Right lobe of liver (tissue), 6 donors: ENCODE data around the gene ADGRA1. TPM values are rescaled to one million over a fixed set of nuclear protein-coding genes. Genes with fewer than 3 reads are reported as not detected.

Experiments used
- ATAC-seq, 4 donors: fragments of 200-7000 bp; cut with Tn5 transposase; one replicate each; pipeline ENCODE4 v1.9.1; 2020; ENCODE audit warnings: mild to moderate bottlenecking in 4 of 4, moderate library complexity in 4 of 4
- DNase-seq, 3 donors: peaks; one replicate each; pipeline ENCODE4 v3.0.0-alpha.2; 2020
- H3K27ac ChIP-seq, 3 donors: fragments of 200-600 bp; one replicate each; pipeline ENCODE4 v1.8.0; 2022
- H3K27me3 ChIP-seq, 2 donors: fragments of 200-600 bp; one replicate each; pipeline ENCODE4 v1.8.0; 2022
- H3K36me3 ChIP-seq, 4 donors: fragments of 200-600 bp; sonication (generic) in 1 of 4; one replicate each; pipeline versions ENCODE4 v1.5.1 to v1.8.0; 2017 to 2022; ENCODE audit warnings: control low read depth in 1 of 4
- H3K4me1 ChIP-seq, 4 donors: fragments of 200-600 bp; sonication (generic) in 1 of 4; one replicate each; pipeline versions ENCODE4 v1.5.1 to v1.8.0; 2017 to 2022; ENCODE audit warnings: control low read depth in 1 of 4
- H3K4me3 ChIP-seq, 3 donors: fragments of 200-600 bp; one replicate each; pipeline ENCODE4 v1.8.0; 2022
- H3K9me3 ChIP-seq, 4 donors: fragments of 200-600 bp; sonication (generic) in 1 of 4; one replicate each; pipeline versions ENCODE4 v1.5.1 to v1.8.0; 2017 to 2022; ENCODE audit warnings: control low read depth in 1 of 4
- CTCF ChIP-seq, 4 donors: fragments of 200-600 bp in 3 of 4; fragments of 450-650 bp in 1 of 4; IDR thresholded peaks; one replicate each; pipeline versions ENCODE4 v1.5.1 to v1.8.0; 2016 to 2022; ENCODE audit warnings: antibody characterized with exemption in 4 of 4, mild to moderate bottlenecking in 2 of 4
- POLR2A ChIP-seq: fragments of 450-650 bp; IDR thresholded peaks from one replicate; pipeline ENCODE4 v1.6.1; 2017; ENCODE audit warnings: antibody characterized with exemption, mild to moderate bottlenecking
- WGBS: methylation state at CpG from one replicate; pipeline ENCODE4 v1.1.6; 2018; ENCODE audit warnings: low coverage, low lambda C conversion rate; ENCODE audit not compliant: insufficient coverage; ENCODE audit errors: missing lambda C conversion rate; 5-methylcytosine and 5-hydroxymethylcytosine counted together
- intact Hi-C, 2 donors: fragments of 100-400 bp; cut with DNase I; formaldehyde crosslinking; loops; one replicate each; pipeline versions ENCODE4 v1.11.2 to v1.14.1; 2022
- total RNA-seq, 6 experiments: library from RNA; depleted of rRNA in 2 of 6; stranded (reverse); fragments of >200 nt in 2 of 6; fragmentation: NEBNext Ultra II Directional in 3 of 6; extraction: Animal tissue kit (Norgen Biotek cat#: 25700) in 3 of 6; gene quantifications; one replicate each; pipeline versions ENCODE4 v1.1.0 to v1.2.4, GENCODE V29; 2016 to 2023
- donor health status: DM: no; HTN: yes; CAD: no.
- donor health status: DM: no; HTN: no; CAD: no.
- donor health status: DM: no; HTN: no; CAD: no.
- donor health status: DM: no; HTN: yes; CAD: no.
- donor health status: DM: no; HTN: yes; CAD: no.

Gene ADGRA1
- total RNA-seq, 6 experiments from 2014 or later: 0.10 to 0.46 (median 0.16) TPM; not detected in 1

GRCh38 chr10:133060022-133060421 is 27.7 kb upstream of the ADGRA1 start:
- 45% methylated on average over 4 of the region's 18 CpGs for WGBS
- intact Hi-C loops: no loop called here
- Histone ChIP-seq H3K36me3 (no peaks in the 10 kb centered on the region), H3K4me1 (no peaks in the 10 kb centered on the region), H3K9me3 (no peaks in the 10 kb centered on the region), H3K27me3 (no peaks in the 10 kb centered on the region), H3K4me3 (no peak overlapping the region), H3K27ac (no peak overlapping the region)
- TF ChIP-seq CTCF (IDR thresholded peaks at IDR 0.05) (no peak), POLR2A (no peak)
- ATAC-seq: no peak
- no peak for DNase-seq

GRCh38 chr10:133060466-133060865 is 27.3 kb upstream of the ADGRA1 start:
- no peak for DNase-seq
- no peak overlapping the region for H3K4me3 ChIP-seq
- peak in 1 of 4 donors; percentile 19 for ATAC-seq
- no peak for TF ChIP-seq CTCF (IDR thresholded peaks at IDR 0.05)
- TF ChIP-seq POLR2A: no peak
- no peaks in the 10 kb centered on the region for H3K9me3 ChIP-seq
- no peak overlapping the region for H3K27ac ChIP-seq
- H3K4me1 ChIP-seq: no peaks in the 10 kb centered on the region
- intact Hi-C loops: no loop called here
- no peaks in the 10 kb centered on the region for H3K27me3 ChIP-seq
- WGBS: no CpG with 5 or more reads among the region's 17 CpGs
- no peaks in the 10 kb centered on the region for H3K36me3 ChIP-seq

- Histone ChIP-seq H3K27me3 (no peaks in the 10 kb centered on the region), H3K4me3 (no peak overlapping the region), H3K9me3 (no peaks in the 10 kb centered on the region), H3K4me1 (no peaks in the 10 kb centered on the region), H3K27ac (no peak overlapping the region), H3K36me3 (no peaks in the 10 kb centered on the region)
- TF ChIP-seq CTCF (IDR thresholded peaks at IDR 0.05) (no peak), POLR2A (no peak)
- intact Hi-C loops: no loop called here
- DNase-seq (no peak), ATAC-seq (peak in 1 of 4 donors; percentile 6)
- 87% methylated on average over 9 of the region's 12 CpGs for WGBS
These were observed 26.8 kb upstream of the ADGRA1 start for GRCh38 chr10:133060881-133061280.

GRCh38 chr10:133061296-133062038 is 26.3 kb upstream of the ADGRA1 start:
- 79% methylated on average over 9 of the region's 23 CpGs for WGBS
- Histone ChIP-seq H3K4me3 (no peak overlapping the region), H3K36me3 (no peaks in the 10 kb centered on the region), H3K9me3 (no peaks in the 10 kb centered on the region), H3K27me3 (no peaks in the 10 kb centered on the region), H3K27ac (no peak overlapping the region), H3K4me1 (no peaks in the 10 kb centered on the region)
- no peak for TF ChIP-seq CTCF (IDR thresholded peaks at IDR 0.05)
- no peak for TF ChIP-seq POLR2A
- intact Hi-C loops: no loop called here
- DNase-seq: no peak
- no peak for ATAC-seq
